ENCODE results near the gene GABRG3. TPM values are rescaled to one million over a fixed set of nuclear protein-coding genes. Genes with fewer than 3 reads are reported as not detected.

The GABRG3 gene
- total RNA-seq, 1 donor from 2014 or later, result 0.06 TPM

- no peak for DNase-seq (ENCODE audit: low read depth)
- H3K4me3 ChIP-seq (ENCODE audit: low read depth, low read length), result no peak overlapping the region
- TF ChIP-seq, protein P1, sequence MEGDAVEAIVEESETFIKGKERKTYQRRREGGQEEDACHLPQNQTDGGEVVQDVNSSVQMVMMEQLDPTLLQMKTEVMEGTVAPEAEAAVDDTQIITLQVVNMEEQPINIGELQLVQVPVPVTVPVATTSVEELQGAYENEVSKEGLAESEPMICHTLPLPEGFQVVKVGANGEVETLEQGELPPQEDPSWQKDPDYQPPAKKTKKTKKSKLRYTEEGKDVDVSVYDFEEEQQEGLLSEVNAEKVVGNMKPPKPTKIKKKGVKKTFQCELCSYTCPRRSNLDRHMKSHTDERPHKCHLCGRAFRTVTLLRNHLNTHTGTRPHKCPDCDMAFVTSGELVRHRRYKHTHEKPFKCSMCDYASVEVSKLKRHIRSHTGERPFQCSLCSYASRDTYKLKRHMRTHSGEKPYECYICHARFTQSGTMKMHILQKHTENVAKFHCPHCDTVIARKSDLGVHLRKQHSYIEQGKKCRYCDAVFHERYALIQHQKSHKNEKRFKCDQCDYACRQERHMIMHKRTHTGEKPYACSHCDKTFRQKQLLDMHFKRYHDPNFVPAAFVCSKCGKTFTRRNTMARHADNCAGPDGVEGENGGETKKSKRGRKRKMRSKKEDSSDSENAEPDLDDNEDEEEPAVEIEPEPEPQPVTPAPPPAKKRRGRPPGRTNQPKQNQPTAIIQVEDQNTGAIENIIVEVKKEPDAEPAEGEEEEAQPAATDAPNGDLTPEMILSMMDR (conservative IDR thresholded peaks at IDR 0.05; ENCODE audit: low read depth, low read length), result no peak
Observed at GRCh38 chr15:27396996-27397395, 426.0 kb downstream of the GABRG3 start.

DNA sequence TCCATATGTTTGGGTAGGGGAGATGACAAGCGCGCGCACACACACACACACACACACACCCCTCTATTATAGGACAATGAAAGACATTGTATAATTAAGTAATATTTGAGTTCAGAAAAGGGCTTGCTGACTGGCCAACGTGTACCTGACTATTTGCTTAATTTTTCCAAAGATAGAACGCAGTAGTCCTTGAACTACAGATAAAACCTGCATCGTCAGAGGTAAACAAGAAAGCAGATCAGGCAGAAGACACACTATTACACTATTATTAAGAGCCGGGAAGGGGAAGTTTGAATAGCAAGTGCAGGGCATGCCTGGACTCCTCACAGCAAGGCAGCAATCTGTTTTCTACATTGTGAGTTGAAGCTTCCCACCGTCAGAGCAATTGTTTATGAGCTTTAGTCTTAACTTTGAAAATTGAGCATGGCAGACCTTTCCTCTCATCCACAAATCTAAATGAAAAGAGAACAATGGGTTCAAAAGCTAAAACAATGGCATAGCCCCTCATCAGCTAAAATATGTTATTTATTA is 427.7 kb downstream of the GABRG3 start:
- TF ChIP-seq, protein P1 (conservative IDR thresholded peaks at IDR 0.05; ENCODE audit: low read depth, low read length), result no peak
- H3K4me3 ChIP-seq (ENCODE audit: low read depth, low read length), result no peak overlapping the region
- no peak for DNase-seq (ENCODE audit: low read depth)

DNA sequence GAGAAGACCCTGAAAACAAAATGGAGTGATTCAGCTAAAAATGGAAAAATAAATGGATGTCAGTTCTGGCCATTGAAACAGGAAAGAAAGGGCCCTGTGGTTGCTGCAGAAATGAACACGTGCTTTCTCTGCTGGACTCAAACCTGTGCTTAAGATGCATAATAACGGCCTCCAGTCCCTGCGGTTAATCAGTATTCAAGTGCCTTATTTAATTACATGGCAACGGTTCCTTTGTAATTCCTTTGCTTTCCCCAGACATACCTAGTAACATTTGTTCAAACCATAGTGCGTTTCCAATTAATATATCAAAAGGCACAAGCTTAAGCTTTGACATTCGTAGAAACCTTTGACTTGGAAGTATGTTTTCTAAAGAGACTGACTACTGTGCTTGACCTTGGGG is 428.3 kb downstream of the GABRG3 start:
- no peak overlapping the region for H3K4me3 ChIP-seq (ENCODE audit: low read depth, low read length)
- no peak for DNase-seq (ENCODE audit: low read depth)
- TF ChIP-seq, protein P1 (conservative IDR thresholded peaks at IDR 0.05; ENCODE audit: low read depth, low read length), result no peak

GRCh38 chr15:27401471-27401870 is 430.5 kb downstream of the GABRG3 start:
- TF ChIP-seq, protein P1 (conservative IDR thresholded peaks at IDR 0.05; ENCODE audit: low read depth, low read length), result no peak
- no peak overlapping the region for H3K4me3 ChIP-seq (ENCODE audit: low read depth, low read length)
- no peak for DNase-seq (ENCODE audit: low read depth)

DNA sequence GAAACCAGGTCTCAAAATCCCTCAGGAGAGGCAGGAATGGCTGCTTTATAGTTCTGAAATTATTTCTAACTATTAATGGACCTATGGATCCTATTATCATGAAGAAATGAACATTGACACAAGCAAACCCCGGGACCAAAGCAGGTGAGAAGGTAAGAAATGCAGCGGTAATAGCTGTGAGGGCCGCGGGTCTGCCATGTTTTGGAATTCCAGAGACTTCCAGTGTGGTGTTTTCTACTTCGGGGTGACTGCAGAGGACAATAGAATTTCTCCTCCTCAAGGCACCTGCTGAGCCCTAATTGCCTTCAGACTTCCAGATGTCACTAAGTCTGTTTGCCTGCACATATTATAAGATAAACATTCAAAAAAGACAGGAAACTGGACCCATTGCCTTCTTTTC is 437.4 kb downstream of the GABRG3 start:
- no peak for DNase-seq (ENCODE audit: low read depth)
- H3K4me3 ChIP-seq (ENCODE audit: low read depth, low read length), result no peak overlapping the region
- TF ChIP-seq, protein P1 (conservative IDR thresholded peaks at IDR 0.05; ENCODE audit: low read depth, low read length), result no peak

DNA sequence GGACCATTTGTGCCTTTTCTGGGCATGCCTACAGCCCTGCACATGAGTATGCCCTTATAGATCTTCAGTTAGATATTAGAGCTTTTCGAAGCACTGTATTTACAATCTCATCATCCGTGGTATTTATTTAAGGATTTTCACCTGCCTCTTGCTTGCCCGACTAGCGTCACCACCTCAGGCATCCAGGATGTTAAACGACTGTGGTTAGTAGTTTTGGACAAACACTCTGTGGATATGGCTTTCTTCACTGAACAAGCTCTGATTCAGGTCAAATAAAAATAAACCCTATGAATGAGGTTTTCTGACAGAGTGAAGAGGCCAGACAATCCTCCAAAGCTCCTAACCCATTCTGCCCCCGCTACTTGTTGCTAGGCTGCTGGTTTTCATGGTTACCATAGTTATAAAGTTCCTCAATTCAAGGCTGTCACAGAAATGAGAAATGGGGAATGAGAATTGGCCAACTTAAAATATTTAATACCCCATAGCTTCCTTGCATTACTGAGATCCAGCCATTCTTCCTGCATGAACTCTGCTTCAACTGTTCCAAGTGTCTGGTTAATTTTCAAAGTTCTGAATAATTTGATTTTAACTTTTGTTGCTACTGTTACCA is 440.1 kb downstream of the GABRG3 start:
- no peak overlapping the region for H3K4me3 ChIP-seq (ENCODE audit: low read depth, low read length)
- no peak for DNase-seq (ENCODE audit: low read depth)
- TF ChIP-seq, protein P1 (conservative IDR thresholded peaks at IDR 0.05; ENCODE audit: low read depth, low read length), result no peak

- H3K4me3 ChIP-seq (ENCODE audit: low read depth, low read length), result no peak overlapping the region
- TF ChIP-seq, protein P1 (conservative IDR thresholded peaks at IDR 0.05; ENCODE audit: low read depth, low read length), result no peak
- no peak for DNase-seq (ENCODE audit: low read depth)
Observed at GRCh38 chr15:27412415-27412814, 441.4 kb downstream of the GABRG3 start.

All from epithelial cell of proximal tubule (primary cell).